ENCODE data around the gene ATG4A.

ATG4A gene

GRCh38 chrX:108167211-108167872 lies 75.8 kb downstream of the ATG4A start:
- H3K4me3 ChIP-seq (ENCODE audit: low read length): no peak overlapping the region
- DNase-seq (ENCODE audit: low read depth, low spot score): no peak
- H3K4me1 ChIP-seq (ENCODE audit: control insufficient read depth, insufficient read depth, low read length): no peaks in the 10 kb centered on the region
- H3K9me3 ChIP-seq (ENCODE audit: control insufficient read depth, insufficient read depth, low read length): no peaks in the 10 kb centered on the region
- H3K36me3 ChIP-seq (ENCODE audit: control insufficient read depth, insufficient read depth, low read length): no peaks in the 10 kb centered on the region
- H3K27ac ChIP-seq (ENCODE audit: low read length): no peak overlapping the region
- no CpG with 5 or more reads among the region's 5 CpGs for WGBS (ENCODE audit: insufficient coverage, insufficient read length)
- H3K27me3 ChIP-seq (ENCODE audit: control insufficient read depth, insufficient read depth, low read length): no peaks in the 10 kb centered on the region

- Histone ChIP-seq H3K4me3 (ENCODE audit: low read length) (no peak overlapping the region), H3K4me1 (ENCODE audit: control insufficient read depth, insufficient read depth, low read length) (no peaks in the 10 kb centered on the region; the same call in 1 of the 2 replicates), H3K36me3 (ENCODE audit: control insufficient read depth, insufficient read depth, low read length) (no peaks in the 10 kb centered on the region), H3K27me3 (ENCODE audit: control insufficient read depth, insufficient read depth, low read length) (no peaks in the 10 kb centered on the region), H3K27ac (ENCODE audit: low read length) (no peak overlapping the region), H3K9me3 (ENCODE audit: control insufficient read depth, insufficient read depth, low read length) (no peaks in the 10 kb centered on the region)
- WGBS (ENCODE audit: insufficient coverage, insufficient read length): no CpG with 5 or more reads among the region's 9 CpGs
- DNase-seq (ENCODE audit: low read depth, low spot score): no peak
These were observed 77.6 kb downstream of the ATG4A start for GRCh38 chrX:108168961-108169740.

GRCh38 chrX:108169768-108170167 lies 78.2 kb downstream of the ATG4A start:
- H3K27ac ChIP-seq (ENCODE audit: low read length): no peak overlapping the region
- no peaks in the 10 kb centered on the region; the same call in 1 of the 2 replicates for H3K4me1 ChIP-seq (ENCODE audit: control insufficient read depth, insufficient read depth, low read length)
- H3K36me3 ChIP-seq (ENCODE audit: control insufficient read depth, insufficient read depth, low read length): no peaks in the 10 kb centered on the region
- no CpG with 5 or more reads among the region's 3 CpGs for WGBS (ENCODE audit: insufficient coverage, insufficient read length)
- H3K4me3 ChIP-seq (ENCODE audit: low read length): no peak overlapping the region
- DNase-seq (ENCODE audit: low read depth, low spot score): no peak
- H3K27me3 ChIP-seq (ENCODE audit: control insufficient read depth, insufficient read depth, low read length): no peaks in the 10 kb centered on the region
- H3K9me3 ChIP-seq (ENCODE audit: control insufficient read depth, insufficient read depth, low read length): no peaks in the 10 kb centered on the region

GRCh38 chrX:108171671-108172070 lies 80.1 kb downstream of the ATG4A start:
- H3K27me3 ChIP-seq (ENCODE audit: control insufficient read depth, insufficient read depth, low read length): no peaks in the 10 kb centered on the region
- H3K9me3 ChIP-seq (ENCODE audit: control insufficient read depth, insufficient read depth, low read length): no peaks in the 10 kb centered on the region
- no peak overlapping the region for H3K4me3 ChIP-seq (ENCODE audit: low read length)
- H3K4me1 ChIP-seq (ENCODE audit: control insufficient read depth, insufficient read depth, low read length): no peaks in the 10 kb centered on the region; the same call in 1 of the 2 replicates
- WGBS (ENCODE audit: insufficient coverage, insufficient read length): no CpG with 5 or more reads among the region's 4 CpGs
- no peaks in the 10 kb centered on the region for H3K36me3 ChIP-seq (ENCODE audit: control insufficient read depth, insufficient read depth, low read length)
- no peak overlapping the region for H3K27ac ChIP-seq (ENCODE audit: low read length)
- no peak for DNase-seq (ENCODE audit: low read depth, low spot score)

- no peaks in the 10 kb centered on the region for H3K9me3 ChIP-seq (ENCODE audit: control insufficient read depth, insufficient read depth, low read length)
- H3K27ac ChIP-seq (ENCODE audit: low read length): no peak overlapping the region
- H3K4me1 ChIP-seq (ENCODE audit: control insufficient read depth, insufficient read depth, low read length): peaks cover 4% of the 10 kb centered on the region
- WGBS (ENCODE audit: insufficient coverage, insufficient read length): no CpG with 5 or more reads among the region's 3 CpGs
- no peak for DNase-seq (ENCODE audit: low read depth, low spot score)
- H3K27me3 ChIP-seq (ENCODE audit: control insufficient read depth, insufficient read depth, low read length): no peaks in the 10 kb centered on the region
- H3K4me3 ChIP-seq (ENCODE audit: low read length): no peak overlapping the region
- H3K36me3 ChIP-seq (ENCODE audit: control insufficient read depth, insufficient read depth, low read length): no peaks in the 10 kb centered on the region; the same call in 1 of the 2 replicates
These were observed 82.3 kb downstream of the ATG4A start for GRCh38 chrX:108173874-108174273.

- no peak overlapping the region for H3K27ac ChIP-seq (ENCODE audit: low read length)
- no CpG with 5 or more reads among the region's 8 CpGs for WGBS (ENCODE audit: insufficient coverage, insufficient read length)
- no peaks in the 10 kb centered on the region for H3K9me3 ChIP-seq (ENCODE audit: control insufficient read depth, insufficient read depth, low read length)
- no peak for DNase-seq (ENCODE audit: low read depth, low spot score)
- H3K27me3 ChIP-seq (ENCODE audit: control insufficient read depth, insufficient read depth, low read length): no peaks in the 10 kb centered on the region
- H3K4me1 ChIP-seq (ENCODE audit: control insufficient read depth, insufficient read depth, low read length): peaks cover 4% of the 10 kb centered on the region
- H3K36me3 ChIP-seq (ENCODE audit: control insufficient read depth, insufficient read depth, low read length): no peaks in the 10 kb centered on the region; the same call in 1 of the 2 replicates
- no peak overlapping the region for H3K4me3 ChIP-seq (ENCODE audit: low read length)
These were observed 86.0 kb downstream of the ATG4A start for GRCh38 chrX:108177351-108178142.

GRCh38 chrX:108178143-108178498 lies 86.5 kb downstream of the ATG4A start:
- no peak for DNase-seq (ENCODE audit: low read depth, low spot score)
- Histone ChIP-seq H3K4me1 (ENCODE audit: control insufficient read depth, insufficient read depth, low read length) (peaks cover 4% of the 10 kb centered on the region), H3K27me3 (ENCODE audit: control insufficient read depth, insufficient read depth, low read length) (no peaks in the 10 kb centered on the region), H3K27ac (ENCODE audit: low read length) (no peak overlapping the region), H3K4me3 (ENCODE audit: low read length) (no peak overlapping the region), H3K36me3 (ENCODE audit: control insufficient read depth, insufficient read depth, low read length) (no peaks in the 10 kb centered on the region; the same call in 1 of the 2 replicates), H3K9me3 (ENCODE audit: control insufficient read depth, insufficient read depth, low read length) (no peaks in the 10 kb centered on the region)
- WGBS (ENCODE audit: insufficient coverage, insufficient read length): no CpG with 5 or more reads among the region's 7 CpGs

GRCh38 chrX:108186811-108187210 lies 95.2 kb downstream of the ATG4A start:
- no peaks in the 10 kb centered on the region for H3K36me3 ChIP-seq (ENCODE audit: control insufficient read depth, insufficient read depth, low read length)
- H3K27me3 ChIP-seq (ENCODE audit: control insufficient read depth, insufficient read depth, low read length): no peaks in the 10 kb centered on the region
- H3K4me1 ChIP-seq (ENCODE audit: control insufficient read depth, insufficient read depth, low read length): no peaks in the 10 kb centered on the region
- DNase-seq (ENCODE audit: low read depth, low spot score): no peak
- H3K27ac ChIP-seq (ENCODE audit: low read length): no peak overlapping the region
- H3K4me3 ChIP-seq (ENCODE audit: low read length): no peak overlapping the region
- H3K9me3 ChIP-seq (ENCODE audit: control insufficient read depth, insufficient read depth, low read length): no peaks in the 10 kb centered on the region
- no CpG with 5 or more reads among the region's 4 CpGs for WGBS (ENCODE audit: insufficient coverage, insufficient read length)

- Histone ChIP-seq H3K4me1 (ENCODE audit: control insufficient read depth, insufficient read depth, low read length) (no peaks in the 10 kb centered on the region), H3K27ac (ENCODE audit: low read length) (no peak overlapping the region), H3K9me3 (ENCODE audit: control insufficient read depth, insufficient read depth, low read length) (no peaks in the 10 kb centered on the region), H3K4me3 (ENCODE audit: low read length) (no peak overlapping the region), H3K27me3 (ENCODE audit: control insufficient read depth, insufficient read depth, low read length) (no peaks in the 10 kb centered on the region), H3K36me3 (ENCODE audit: control insufficient read depth, insufficient read depth, low read length) (no peaks in the 10 kb centered on the region)
- DNase-seq (ENCODE audit: low read depth, low spot score): no peak
- no CpG with 5 or more reads among the region's 1 CpG for WGBS (ENCODE audit: insufficient coverage, insufficient read length)
These were observed 106.8 kb downstream of the ATG4A start for GRCh38 chrX:108198420-108198819.

GRCh38 chrX:108199041-108199440 lies 107.5 kb downstream of the ATG4A start:
- Histone ChIP-seq H3K4me3 (ENCODE audit: low read length) (no peak overlapping the region), H3K36me3 (ENCODE audit: control insufficient read depth, insufficient read depth, low read length) (no peaks in the 10 kb centered on the region), H3K9me3 (ENCODE audit: control insufficient read depth, insufficient read depth, low read length) (no peaks in the 10 kb centered on the region), H3K27ac (ENCODE audit: low read length) (no peak overlapping the region), H3K4me1 (ENCODE audit: control insufficient read depth, insufficient read depth, low read length) (no peaks in the 10 kb centered on the region), H3K27me3 (ENCODE audit: control insufficient read depth, insufficient read depth, low read length) (no peaks in the 10 kb centered on the region)
- no peak for DNase-seq (ENCODE audit: low read depth, low spot score)
- WGBS (ENCODE audit: insufficient coverage, insufficient read length): no CpG with 5 or more reads among the region's 2 CpGs
